ENCODE measurements around the gene F11.

DNA sequence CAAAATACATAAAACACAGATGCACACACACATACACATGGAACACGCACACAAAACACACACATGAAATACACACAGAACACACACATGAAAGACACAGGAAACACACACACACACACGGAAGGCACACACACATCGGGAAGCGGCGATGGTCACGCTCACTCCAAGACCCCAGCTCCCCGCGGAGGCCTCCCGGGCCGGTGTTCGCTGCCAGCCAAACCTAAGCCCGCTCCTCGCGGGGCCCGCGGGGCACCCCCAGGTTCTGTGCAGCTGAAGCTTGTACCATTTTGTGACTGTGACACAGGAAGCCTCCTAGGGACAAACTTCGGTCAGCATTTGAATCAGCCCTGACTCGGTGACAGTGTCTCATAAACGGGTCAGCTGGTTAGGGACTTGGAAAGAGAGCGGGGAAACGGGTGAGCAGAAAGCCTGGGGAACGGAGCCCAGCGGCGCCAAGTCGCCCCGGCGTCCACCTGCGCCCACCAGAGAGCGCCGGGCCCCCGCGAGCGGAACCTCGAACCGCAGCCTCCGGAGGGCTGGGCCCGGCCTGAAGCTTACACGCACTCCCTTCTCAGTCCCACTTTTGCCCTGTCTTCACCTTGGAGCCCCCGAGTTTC, 32.1 kb downstream of the F11 start:
- TF ChIP-seq EZH2 (conservative IDR thresholded peaks at IDR 0.05; ENCODE audit: low read depth, low read length), result no peak
- TF ChIP-seq TRIM24 (CRISPR knock-in tag; IDR thresholded peaks at IDR 0.05), result no peak

Data from HepG2 (cell line).